Body of pancreas (tissue), 4 donors: ENCODE results near the gene USP54.

Source experiments
- CTCF ChIP-seq, 7 experiments: fragments of 450-650 bp in 4 of 7; fragments of 200-600 bp in 3 of 7; sonication (generic) in 3 of 7; IDR thresholded peaks; one replicate each; pipeline ENCODE4 v1.5.1; 2016 to 2019; ENCODE audit warnings: antibody characterized with exemption in 7 of 7
- POLR2A ChIP-seq, 3 donors: fragments of 450-650 bp; IDR thresholded peaks; one replicate each; pipeline ENCODE4 v1.6.1; 2016; ENCODE audit warnings: antibody characterized with exemption in 3 of 3, mild to moderate bottlenecking in 2 of 3

- TF ChIP-seq CTCF (IDR thresholded peaks at IDR 0.05) = no peak
- no peak for TF ChIP-seq POLR2A (IDR thresholded peaks at IDR 0.05)
These were observed 34.3 kb downstream of the USP54 start for GRCh38 chr10:73556855-73557254.
